Activated CD4-positive, alpha-beta T cell treated with anti-CD3 and anti-CD28 coated beads, Interleukin-2, amount 50 U/mL, for 16 hours (primary cell): ENCODE data around the gene RNU6-7.

ENCODE experiments used
- DNase-seq: peaks from one replicate; pipeline ENCODE4 v3.0.0-alpha.2; 2020

The RNU6-7 gene

GRCh38 chr14:32201816-32202490, at the start of gene RNU6-7:
Gene RNU6-7, plus strand, starts transcription at chr14:32202045.
- peak; percentile 42 for DNase-seq

GRCh38 chr14:32166029-32166428, 35.8 kb upstream of the RNU6-7 start:
- no peak for DNase-seq

- no peak for DNase-seq
Measured at GRCh38 chr14:32166924-32167323, 34.9 kb upstream of the RNU6-7 start.

GRCh38 chr14:32167907-32168306, 33.9 kb upstream of the RNU6-7 start:
- no peak for DNase-seq

- DNase-seq: no peak
Measured at GRCh38 chr14:32169191-32169590, 32.7 kb upstream of the RNU6-7 start.

- no peak for DNase-seq
Measured at GRCh38 chr14:32171469-32171868, 30.4 kb upstream of the RNU6-7 start.

GRCh38 chr14:32183151-32184058, 18.4 kb upstream of the RNU6-7 start:
- no peak for DNase-seq

GRCh38 chr14:32185097-32185496, 16.7 kb upstream of the RNU6-7 start:
- DNase-seq: no peak

GRCh38 chr14:32186248-32186647, 15.6 kb upstream of the RNU6-7 start:
- DNase-seq: no peak

GRCh38 chr14:32189811-32190210, 12.0 kb upstream of the RNU6-7 start:
- DNase-seq: no peak

- DNase-seq: no peak
Measured at GRCh38 chr14:32190673-32191072, 11.2 kb upstream of the RNU6-7 start.

- DNase-seq: no peak
Measured at GRCh38 chr14:32192712-32193373, 9.0 kb upstream of the RNU6-7 start.

GRCh38 chr14:32193532-32193931, 8.3 kb upstream of the RNU6-7 start:
- DNase-seq: peak; percentile 15

- DNase-seq: no peak
Measured at GRCh38 chr14:32195636-32196035, 6.2 kb upstream of the RNU6-7 start.

GRCh38 chr14:32197919-32198318, 3.9 kb upstream of the RNU6-7 start:
- peak; percentile 10 for DNase-seq

- DNase-seq: no peak
Measured at GRCh38 chr14:32200368-32201192, 1.3 kb upstream of the RNU6-7 start.

- peak; percentile 81 for DNase-seq
Measured at GRCh38 chr14:32201193-32201815, 541 bp upstream of the RNU6-7 start.

GRCh38 chr14:32202491-32202997, 699 bp downstream of the RNU6-7 start:
- no peak for DNase-seq

GRCh38 chr14:32202998-32203882, 1.4 kb downstream of the RNU6-7 start, which contains the start of gene RNU6-8:
Gene RNU6-8, minus strand, starts transcription at chr14:32203269.
- DNase-seq: peak; percentile 87

- DNase-seq: peak; percentile 16
Measured at GRCh38 chr14:32203928-32204357, 2.1 kb downstream of the RNU6-7 start.

GRCh38 chr14:32205554-32205953, 3.7 kb downstream of the RNU6-7 start:
- DNase-seq: no peak
